Stimulated activated CD8-positive, alpha-beta memory T cell treated with anti-CD3 and anti-CD28 coated beads, Interleukin-15, amount 100 ng/mL, for 4 hours (primary cell): ENCODE measurements around the gene CUX1.

ENCODE experiments used
- DNase-seq, 2 donors: peaks; one replicate each; pipeline ENCODE4 v3.0.0-alpha.2; 2020; ENCODE audit warnings: low read depth in 2 of 2

CUX1 gene

DNA sequence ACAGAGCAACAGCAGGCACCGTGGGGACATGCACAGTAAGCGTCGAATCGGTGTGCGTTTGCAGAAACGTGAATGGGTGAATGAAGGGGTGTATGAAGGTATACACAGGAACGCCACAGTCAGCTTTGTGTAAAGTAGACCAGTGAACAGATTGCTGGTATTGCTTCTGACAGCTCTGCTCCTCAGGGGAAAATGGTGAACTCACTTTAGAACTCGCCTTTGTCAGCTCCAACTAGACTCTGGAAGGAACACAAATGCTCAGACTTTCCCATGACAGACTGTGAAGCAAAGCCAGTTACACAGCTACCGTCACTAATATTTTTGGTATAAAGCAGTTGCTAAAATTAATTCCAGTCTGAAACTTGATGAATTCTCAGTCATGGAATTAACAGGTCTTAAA, 78.9 kb downstream of the CUX1 start:
- no peak for DNase-seq

DNA sequence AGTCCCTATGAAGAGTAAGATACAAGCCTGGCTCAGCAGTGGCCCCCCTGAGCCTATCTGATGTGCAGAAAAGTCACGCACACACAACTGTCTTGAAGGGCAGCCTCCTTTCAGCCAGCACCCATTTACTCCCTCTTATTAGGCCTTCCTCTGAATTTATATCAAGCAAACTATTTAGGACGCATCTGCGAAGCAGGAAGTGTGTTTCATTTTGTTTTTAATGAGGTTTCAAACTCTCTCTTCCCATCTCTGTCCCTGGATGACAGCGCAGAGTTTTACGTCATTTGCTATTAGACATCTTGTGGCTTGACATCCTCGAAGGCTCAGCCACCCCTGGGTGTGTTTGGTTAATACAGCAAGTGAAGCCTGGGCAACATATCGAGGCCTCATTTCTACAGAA, 79.5 kb downstream of the CUX1 start:
- DNase-seq, result no peak

GRCh38 chr7:101898106-101898505, 80.7 kb downstream of the CUX1 start:
- DNase-seq, result no peak

GRCh38 chr7:101899616-101900015, 82.2 kb downstream of the CUX1 start:
- DNase-seq, result no peak

- no peak for DNase-seq
Observed at GRCh38 chr7:101900103-101900502, 82.7 kb downstream of the CUX1 start.

DNA sequence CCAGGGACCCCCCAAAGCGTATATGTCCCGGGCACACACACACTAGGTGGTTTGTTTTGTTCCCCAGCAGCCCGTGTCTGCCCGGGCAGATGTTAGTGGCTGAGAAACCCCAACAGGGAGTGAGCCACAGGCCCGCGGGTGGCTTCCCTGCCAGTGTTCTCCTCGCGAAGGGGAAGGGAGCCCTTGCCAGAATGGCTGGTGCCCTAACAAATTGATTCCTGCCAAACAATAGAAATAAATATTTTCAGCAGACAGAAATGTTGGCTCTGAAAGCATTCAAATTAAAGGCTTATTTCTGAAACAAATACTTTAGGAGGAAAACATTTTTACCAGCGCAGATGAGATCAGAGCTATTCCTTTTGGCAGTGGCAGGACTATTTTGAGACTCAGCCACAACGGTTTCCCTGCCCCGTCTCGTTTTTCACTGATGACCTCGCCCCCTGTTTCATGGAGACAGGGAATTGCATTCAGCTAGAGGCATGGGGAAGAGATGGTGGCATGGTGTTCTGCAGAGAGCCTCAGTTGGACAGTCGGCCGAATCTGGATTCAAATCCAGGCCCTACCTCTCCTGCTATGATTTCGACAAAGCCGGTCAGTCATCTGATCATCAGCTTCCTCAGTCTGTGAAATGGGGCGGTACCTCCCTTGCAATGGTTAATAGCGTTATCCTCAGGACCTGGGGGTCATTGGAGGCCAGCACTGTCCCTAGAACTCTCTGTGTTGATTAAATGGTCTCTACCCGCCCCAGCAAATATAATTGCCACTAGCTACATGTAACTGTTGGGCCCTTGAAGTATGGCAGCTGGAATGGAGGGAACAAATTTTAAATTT, 84.5 kb downstream of the CUX1 start:
- no peak for DNase-seq

- no peak for DNase-seq
Observed at GRCh38 chr7:101902680-101903514, 85.5 kb downstream of the CUX1 start.

DNA sequence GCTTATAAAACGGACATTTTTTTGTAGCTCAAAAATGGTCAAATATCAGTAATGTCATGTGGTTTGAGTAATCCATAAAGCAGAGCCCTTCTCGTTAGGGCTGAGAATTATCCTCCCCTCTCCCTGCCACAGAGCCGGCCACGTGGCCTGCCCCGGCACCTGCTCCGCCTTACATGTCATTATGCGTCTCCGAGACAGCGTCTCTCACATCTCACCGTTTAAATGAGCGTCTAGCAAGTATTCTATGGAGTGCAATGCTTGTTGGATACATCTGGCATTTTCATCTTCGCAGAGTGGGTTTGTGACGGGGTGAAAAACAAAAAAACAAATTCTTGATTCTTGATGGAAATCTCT, 86.1 kb downstream of the CUX1 start:
- DNase-seq, result no peak

- no peak for DNase-seq
Observed at GRCh38 chr7:101904019-101904418, 86.6 kb downstream of the CUX1 start.

GRCh38 chr7:101905203-101905865, 87.9 kb downstream of the CUX1 start:
- DNase-seq, result no peak

DNA sequence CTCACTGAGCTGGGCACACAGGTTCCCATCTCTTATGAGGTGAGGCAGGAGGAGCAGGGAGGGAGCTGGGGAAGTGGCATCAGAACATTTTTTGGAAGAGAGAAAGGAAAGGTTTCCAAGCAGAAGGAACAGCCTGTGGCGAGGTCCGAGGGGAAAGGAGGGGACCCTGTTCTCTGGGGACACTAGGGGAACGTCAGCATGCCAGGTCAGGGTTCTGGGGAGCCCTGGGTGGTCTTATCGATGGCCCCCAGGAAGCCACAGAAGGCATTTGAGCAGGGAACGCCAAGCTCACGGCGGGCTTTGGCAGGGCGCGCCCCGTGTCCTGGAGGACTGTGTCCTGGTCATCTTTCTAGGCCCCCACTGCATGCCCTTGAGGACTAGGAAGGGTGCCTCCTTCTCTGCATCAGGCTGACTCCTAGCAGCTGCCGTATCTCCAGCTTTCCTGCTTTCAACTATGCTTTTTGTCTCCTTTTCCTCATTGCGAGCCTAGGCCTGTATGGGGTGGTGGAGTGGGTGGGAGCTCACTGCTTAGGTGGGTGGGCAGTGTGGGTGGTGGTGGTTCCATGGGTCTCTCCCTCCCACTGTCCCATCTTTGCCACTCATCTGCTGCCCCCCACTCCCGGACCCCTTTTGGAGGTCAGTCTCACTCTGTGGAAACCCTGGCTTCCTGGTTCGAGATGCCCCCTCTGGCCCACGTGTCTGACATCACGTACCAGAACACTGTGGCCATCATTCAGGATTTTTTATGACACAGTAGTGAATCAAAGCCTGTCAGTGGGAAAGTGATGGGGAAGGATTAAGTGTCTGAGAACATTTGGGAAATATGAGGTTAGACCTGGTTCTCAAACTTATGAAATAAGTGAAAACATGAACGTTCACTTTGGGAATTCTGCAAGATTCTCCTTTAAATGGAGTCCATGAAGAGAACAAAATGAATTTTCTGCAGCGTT, 89.1 kb downstream of the CUX1 start:
- no peak for DNase-seq

DNA sequence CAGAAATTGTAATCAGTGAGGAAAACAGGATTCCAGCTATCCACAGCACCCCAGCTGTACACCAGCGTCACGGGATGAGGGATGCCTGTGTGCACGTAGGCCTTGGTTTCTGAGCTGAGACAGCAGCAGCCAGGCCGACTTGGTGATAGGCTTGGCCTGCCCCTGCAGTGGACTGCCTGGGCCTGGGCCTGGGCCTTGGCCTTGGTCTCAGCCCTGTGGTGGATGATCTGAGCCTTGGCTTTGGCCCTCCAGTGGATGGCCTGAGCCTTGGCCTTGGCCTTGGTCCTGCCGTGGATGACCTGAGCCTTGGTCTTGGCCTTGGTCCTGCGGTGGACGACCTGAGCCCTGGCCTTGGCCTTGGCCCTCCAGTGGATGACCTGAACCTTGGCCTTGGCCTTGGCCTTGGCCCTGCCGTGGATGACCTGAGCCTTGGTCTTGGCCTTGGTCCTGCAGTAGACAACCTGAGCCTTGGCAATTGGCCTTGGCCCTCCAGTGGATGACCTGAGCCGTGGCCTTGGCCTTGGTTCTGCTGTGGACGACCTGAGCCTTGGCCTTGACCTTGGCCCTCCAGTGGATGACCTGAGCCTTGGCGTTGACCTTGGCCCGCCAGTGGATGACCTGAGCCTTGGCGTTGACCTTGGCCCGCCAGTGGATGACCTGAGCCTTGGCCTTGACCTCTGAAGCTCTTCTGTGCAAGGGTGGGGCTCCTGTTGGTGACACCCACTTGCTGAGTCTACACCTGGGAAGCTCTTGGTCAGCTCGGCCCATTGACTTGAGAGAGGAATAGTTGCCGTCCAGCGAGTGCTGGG, 93.8 kb downstream of the CUX1 start:
- no peak for DNase-seq

DNA sequence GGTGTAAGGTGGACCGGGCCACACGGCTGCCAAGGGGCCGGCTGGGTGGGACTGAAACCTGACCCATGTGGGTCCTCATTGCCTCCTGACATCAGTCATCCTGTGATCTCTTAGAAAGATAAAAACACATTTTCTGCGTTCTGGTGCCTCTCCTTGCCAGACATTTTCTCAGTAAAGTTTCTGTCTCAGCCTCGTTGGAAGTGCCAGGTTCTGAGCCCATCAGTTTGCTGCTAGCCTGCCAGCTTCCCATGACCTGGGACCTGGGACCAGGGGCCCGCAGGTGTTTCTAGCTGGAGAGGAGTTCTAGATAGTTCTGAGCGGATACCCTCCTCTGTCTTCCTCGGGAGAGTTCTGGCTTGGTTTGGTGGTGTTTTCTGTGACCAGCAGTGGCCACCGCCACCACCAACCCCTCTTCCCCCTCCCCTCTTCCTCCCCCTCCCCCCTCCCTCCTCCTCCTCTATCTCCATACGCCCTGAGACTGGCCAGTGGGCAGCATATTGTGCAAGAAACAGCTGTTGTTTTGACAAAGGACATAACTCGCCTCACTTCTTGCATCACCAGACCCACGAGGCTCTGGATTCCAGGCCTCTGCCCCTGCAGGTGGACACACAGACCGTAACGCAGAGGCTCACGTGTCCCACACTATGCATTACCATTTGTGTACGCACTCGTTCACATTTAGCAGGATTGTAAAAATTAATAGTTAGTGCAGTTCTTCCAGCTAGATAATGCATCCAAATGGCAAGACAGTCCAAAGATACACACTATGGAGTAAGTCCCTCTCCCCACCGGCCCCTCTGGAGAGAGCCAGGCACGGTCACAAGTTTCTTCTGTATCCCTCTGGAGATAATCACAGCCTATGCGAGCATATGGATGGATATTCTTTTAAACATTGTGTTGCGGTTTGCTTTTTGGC, 94.6 kb downstream of the CUX1 start:
- no peak for DNase-seq

GRCh38 chr7:101912716-101913110, 95.3 kb downstream of the CUX1 start:
- DNase-seq, result no peak

DNA sequence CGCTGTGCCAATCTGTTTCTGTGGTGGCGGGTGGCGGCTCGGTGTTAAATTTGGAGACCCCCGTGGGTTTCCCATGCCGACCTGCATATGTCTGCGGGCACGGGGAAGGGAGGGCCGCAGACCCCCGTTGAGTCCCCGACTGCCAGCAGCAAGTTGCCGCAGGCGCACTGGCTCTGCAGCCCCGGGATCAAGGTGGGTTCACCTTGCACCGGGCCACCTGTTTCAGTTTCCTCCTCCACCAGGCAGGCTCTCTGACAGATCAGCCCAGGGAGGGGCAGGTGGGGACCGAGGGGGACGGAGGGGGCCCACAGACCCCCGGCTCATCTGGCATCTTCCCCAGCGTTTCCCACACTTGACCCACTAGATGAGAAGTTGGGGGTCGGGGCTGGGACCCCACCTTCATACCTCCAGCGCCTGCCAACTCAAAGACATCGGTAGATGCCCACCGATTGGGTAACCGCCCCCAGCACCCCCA, 95.9 kb downstream of the CUX1 start:
- DNase-seq, result no peak

- DNase-seq, result no peak
Observed at GRCh38 chr7:101913851-101914250, 96.4 kb downstream of the CUX1 start.

- no peak for DNase-seq
Observed at GRCh38 chr7:101915000-101915399, 97.6 kb downstream of the CUX1 start.

- no peak for DNase-seq
Observed at GRCh38 chr7:101916041-101916800, 98.8 kb downstream of the CUX1 start.

GRCh38 chr7:101916876-101917275, 99.5 kb downstream of the CUX1 start:
- DNase-seq, result no peak
